Endothelial cell (in vitro differentiated cells): ENCODE measurements around the gene ACTR1B. TPM values are rescaled to one million over a fixed set of nuclear protein-coding genes. Genes with fewer than 3 reads are reported as not detected.

Experiments used
- DNase-seq: peaks from one replicate; pipeline ENCODE4 v3.0.0; 2021; ENCODE audit warnings: low spot score
- H3K27ac Mint-ChIP-seq: one replicate; pipeline ENCODE4 v1.8.0; 2021; ENCODE audit warnings: mixed read lengths, inconsistent platforms; ENCODE audit not compliant: unreplicated experiment
- H3K27me3 Mint-ChIP-seq: one replicate; pipeline ENCODE4 v1.8.0; 2021; ENCODE audit warnings: mild to moderate bottlenecking, moderate library complexity, mixed read lengths, inconsistent platforms; ENCODE audit not compliant: unreplicated experiment
- H3K36me3 Mint-ChIP-seq: one replicate; pipeline ENCODE4 v1.8.0; 2021; ENCODE audit warnings: mild to moderate bottlenecking, low read depth, mixed read lengths, inconsistent platforms; ENCODE audit not compliant: unreplicated experiment
- H3K4me1 Mint-ChIP-seq: one replicate; pipeline ENCODE4 v1.8.0; 2021; ENCODE audit warnings: mild to moderate bottlenecking, mixed read lengths, inconsistent platforms; ENCODE audit not compliant: unreplicated experiment
- H3K4me3 Mint-ChIP-seq: one replicate; pipeline ENCODE4 v1.8.0; 2021; ENCODE audit warnings: mild to moderate bottlenecking, mixed read lengths, inconsistent platforms; ENCODE audit not compliant: unreplicated experiment
- H3K9me3 Mint-ChIP-seq: one replicate; pipeline ENCODE4 v1.8.0; 2021; ENCODE audit warnings: mixed read lengths, inconsistent platforms; ENCODE audit not compliant: unreplicated experiment
- CTCF ChIP-seq: fragments of 200-600 bp; sonication (generic); IDR thresholded peaks from one replicate; pipeline ENCODE4 v1.5.0; 2021; ENCODE audit warnings: antibody characterized with exemption; ENCODE audit not compliant: unreplicated experiment
- total RNA-seq: library from RNA; stranded (reverse); fragmentation: NEBNext Ultra II Directional; extraction: Animal tissue kit (Norgen Biotek cat#: 25700); gene quantifications from one replicate; pipeline ENCODE4 v1.2.1, GENCODE V29; 2021; ENCODE audit not compliant: unreplicated experiment

Gene ACTR1B
- total RNA-seq, 1 donor from 2014 or later, result 52.1 TPM

DNA sequence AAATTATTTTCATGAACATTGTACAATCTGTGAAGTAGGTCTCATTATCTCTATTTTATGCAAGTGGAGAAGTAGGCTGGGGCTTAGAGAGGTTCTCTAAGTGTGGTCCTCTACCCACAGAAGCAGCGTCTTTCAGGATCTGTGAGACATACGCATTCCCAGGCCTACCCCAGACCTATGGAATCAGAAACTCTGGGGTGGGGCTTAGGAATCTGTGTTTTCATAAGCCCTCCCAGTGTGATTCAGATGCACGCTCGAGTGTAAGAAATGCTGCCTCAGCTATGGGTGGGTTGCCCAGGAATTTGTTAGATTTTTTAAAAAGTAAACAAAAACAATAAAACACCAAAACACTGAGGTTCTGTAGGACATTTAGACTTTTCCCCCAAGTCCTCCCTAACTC lies 34.7 kb upstream of the ACTR1B start:
- no peak for TF ChIP-seq CTCF
- peaks cover 9% of the 10 kb centered on the region for H3K4me1 Mint-ChIP-seq
- H3K4me3 Mint-ChIP-seq, result no peak overlapping the region
- no peaks in the 10 kb centered on the region for H3K36me3 Mint-ChIP-seq
- no peak for DNase-seq
- no peaks in the 10 kb centered on the region for H3K9me3 Mint-ChIP-seq
- H3K27ac Mint-ChIP-seq, result no peak overlapping the region
- no peaks in the 10 kb centered on the region for H3K27me3 Mint-ChIP-seq

GRCh38 chr2:97697252-97698235 lies 33.7 kb upstream of the ACTR1B start:
- peak; percentile 93 for DNase-seq
- Mint-ChIP-seq H3K4me3 (no peak overlapping the region), H3K27ac (peak overlapping the region; percentile 64), H3K36me3 (no peaks in the 10 kb centered on the region), H3K9me3 (no peaks in the 10 kb centered on the region), H3K4me1 (peaks cover 9% of the 10 kb centered on the region), H3K27me3 (no peaks in the 10 kb centered on the region)
- TF ChIP-seq CTCF, result peak; percentile 98

GRCh38 chr2:97695744-97696143 lies 31.9 kb upstream of the ACTR1B start:
- DNase-seq, result no peak
- no peak for TF ChIP-seq CTCF
- H3K36me3 Mint-ChIP-seq, result no peaks in the 10 kb centered on the region

GRCh38 chr2:97693476-97693875 lies 29.6 kb upstream of the ACTR1B start:
- Mint-ChIP-seq H3K36me3 (no peaks in the 10 kb centered on the region), H3K9me3 (no peaks in the 10 kb centered on the region), H3K4me3 (no peak overlapping the region), H3K4me1 (no peaks in the 10 kb centered on the region), H3K27me3 (no peaks in the 10 kb centered on the region), H3K27ac (no peak overlapping the region)
- no peak for TF ChIP-seq CTCF
- DNase-seq, result no peak

More at GRCh38 chr2:97695744-97696143, 31.9 kb upstream of the ACTR1B start:
- Mint-ChIP-seq H3K4me1 (peaks cover 9% of the 10 kb centered on the region), H3K9me3 (no peaks in the 10 kb centered on the region), H3K27ac (no peak overlapping the region), H3K4me3 (no peak overlapping the region), H3K27me3 (no peaks in the 10 kb centered on the region)

- H3K27me3 Mint-ChIP-seq, result no peaks in the 10 kb centered on the region
- DNase-seq, result no peak
- H3K27ac Mint-ChIP-seq, result no peak overlapping the region
- H3K36me3 Mint-ChIP-seq, result no peaks in the 10 kb centered on the region
- H3K4me1 Mint-ChIP-seq, result no peaks in the 10 kb centered on the region
- TF ChIP-seq CTCF, result no peak
- no peaks in the 10 kb centered on the region for H3K9me3 Mint-ChIP-seq
- H3K4me3 Mint-ChIP-seq, result no peak overlapping the region
Measured at GRCh38 chr2:97691166-97691565, 27.3 kb upstream of the ACTR1B start.
